Measurements from ENCODE around the gene CKS1B.
A peak's percentile ranks its signal among the peaks of the same experiment; 100 is the strongest.

CKS1B gene

DNA sequence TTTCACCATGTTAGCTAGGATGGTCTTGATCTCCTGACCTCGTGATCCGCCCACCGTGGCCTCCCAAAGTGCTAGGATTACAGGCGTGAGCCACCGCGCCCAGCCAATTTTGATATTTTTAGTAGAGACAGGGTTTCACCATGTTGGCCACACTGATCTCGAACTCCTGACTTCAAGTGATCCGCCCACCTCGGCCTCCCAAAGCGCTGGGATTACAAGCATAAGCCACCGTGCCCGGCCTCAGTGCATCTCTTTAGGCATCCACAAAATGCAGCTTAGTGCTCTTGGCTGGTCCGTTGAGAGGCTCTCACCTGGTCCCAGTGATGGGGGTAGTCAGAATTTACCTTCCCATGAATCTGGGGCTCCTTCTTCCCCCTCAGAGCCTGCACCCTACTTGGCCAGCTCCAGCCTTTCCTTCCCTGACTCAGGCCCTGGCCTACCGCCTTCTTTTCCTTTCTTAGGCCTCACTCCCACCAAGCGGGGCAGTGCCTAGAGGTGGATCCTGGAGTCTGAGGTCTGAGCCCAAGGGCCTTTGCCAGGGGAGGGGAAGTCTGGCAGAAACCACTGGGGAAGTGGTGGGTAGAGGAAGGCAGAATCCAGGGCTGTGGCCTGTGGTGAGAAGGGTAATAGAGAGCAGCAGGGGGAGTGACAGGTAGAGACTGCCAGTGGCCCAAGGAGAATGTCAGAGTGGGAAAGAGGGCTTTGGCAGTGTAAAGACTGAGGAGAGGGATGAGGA is 22.7 kb downstream of the CKS1B start:
- Histone ChIP-seq H3K4me2 (ENCODE audit: low read depth, low read length) (no peak overlapping the region), H3F3A (ENCODE audit: insufficient read depth, low read length) (peaks cover 59% of the 10 kb centered on the region), H3K9ac (ENCODE audit: low read length) (no peak overlapping the region), H3K36me3 (replicated peaks; ENCODE audit: insufficient read depth, low read length) (no peaks in the 10 kb centered on the region), H3K79me2 (ENCODE audit: low read length) (no peaks in the 10 kb centered on the region; the same call in 1 of the 2 replicates), H3K9me2 (replicated peaks; ENCODE audit: insufficient read depth, low read length) (no peaks in the 10 kb centered on the region), H4K20me1 (ENCODE audit: insufficient read depth, low read length) (no peaks in the 10 kb centered on the region), H3K9me3 (replicated peaks; ENCODE audit: insufficient read depth, low read length) (no peaks in the 10 kb centered on the region), H2AFZ (ENCODE audit: low read length) (no peak overlapping the region), H3K27ac (ENCODE audit: low read length) (no peak overlapping the region), H3K27me3 (replicated peaks; ENCODE audit: insufficient read depth, low read length) (no peaks in the 10 kb centered on the region), H3K4me3 (ENCODE audit: low read length) (no peak overlapping the region), H3K4me1 (ENCODE audit: low read length) (peaks cover 9% of the 10 kb centered on the region; the same call in 1 of the 2 replicates)
- no peak for DNase-seq
- no peak for TF ChIP-seq EZH2phosphoT487 (IDR thresholded peaks at IDR 0.05; ENCODE audit: low read length)
- TF ChIP-seq EZH2 (optimal IDR thresholded peaks at IDR 0.05; ENCODE audit: low read depth, low read length): no peak
- no peak for TF ChIP-seq CTCF (IDR thresholded peaks at IDR 0.05; ENCODE audit: low read length)

DNA sequence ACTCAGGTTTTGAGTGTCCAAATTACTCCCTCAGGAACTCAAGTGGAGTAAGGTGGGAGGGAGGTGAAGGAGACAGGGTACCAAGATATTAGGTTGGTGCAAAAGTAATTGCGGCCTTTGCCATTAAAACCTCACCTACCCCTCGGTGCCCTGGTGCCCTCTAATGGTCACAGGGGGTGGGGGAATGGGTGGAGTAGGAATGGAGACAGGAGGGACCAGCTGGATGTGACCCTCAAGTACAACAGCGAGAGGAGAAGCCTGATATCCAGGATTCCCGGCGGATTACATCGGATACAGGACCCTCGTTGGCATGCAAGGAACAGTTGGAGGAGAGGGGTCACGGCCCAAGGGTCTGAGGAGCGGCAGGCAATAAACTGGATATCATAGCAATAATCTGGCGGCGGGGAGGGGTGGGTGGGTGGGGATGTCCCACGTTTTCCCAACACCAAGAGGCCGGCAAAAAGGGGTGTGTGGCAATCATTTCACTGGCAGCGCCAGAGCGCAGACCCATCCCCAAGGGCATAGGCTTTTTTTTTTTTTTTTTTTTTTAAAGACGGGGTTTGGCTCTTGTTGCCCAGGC is 23.8 kb downstream of the CKS1B start:
- peaks cover 9% of the 10 kb centered on the region; the same call in 1 of the 2 replicates for H3K4me1 ChIP-seq (ENCODE audit: low read length)
- H3K4me3 ChIP-seq (ENCODE audit: low read length): peak overlapping the region; percentile 77; the same call in 1 of the 2 replicates
- H3K79me2 ChIP-seq (ENCODE audit: low read length): peaks cover 7% of the 10 kb centered on the region
- no peaks in the 10 kb centered on the region for H3K36me3 ChIP-seq (replicated peaks; ENCODE audit: insufficient read depth, low read length)
- no peaks in the 10 kb centered on the region for H3K27me3 ChIP-seq (replicated peaks; ENCODE audit: insufficient read depth, low read length)
- peak overlapping the region; percentile 95; the same call in 1 of the 2 replicates for H3K27ac ChIP-seq (ENCODE audit: low read length)
- peaks cover 60% of the 10 kb centered on the region for H3F3A ChIP-seq (ENCODE audit: insufficient read depth, low read length)
- peak overlapping the region; percentile 97; the same call in 1 of the 2 replicates for H3K4me2 ChIP-seq (ENCODE audit: low read depth, low read length)
- no peak overlapping the region for H2AFZ ChIP-seq (ENCODE audit: low read length)
- no peak for TF ChIP-seq EZH2phosphoT487 (IDR thresholded peaks at IDR 0.05; ENCODE audit: low read length)
- TF ChIP-seq CTCF (IDR thresholded peaks at IDR 0.05; ENCODE audit: low read length): peak; percentile 57
- H3K9me2 ChIP-seq (replicated peaks; ENCODE audit: insufficient read depth, low read length): no peaks in the 10 kb centered on the region
- no peaks in the 10 kb centered on the region for H4K20me1 ChIP-seq (ENCODE audit: insufficient read depth, low read length)
- H3K9ac ChIP-seq (ENCODE audit: low read length): peak overlapping the region; percentile 73; the same call in 1 of the 2 replicates
- no peak for DNase-seq
- no peaks in the 10 kb centered on the region for H3K9me3 ChIP-seq (replicated peaks; ENCODE audit: insufficient read depth, low read length)

- DNase-seq: peak; percentile 92
- Histone ChIP-seq H3K9ac (ENCODE audit: low read length) (peak overlapping the region; percentile 73), H3K9me2 (replicated peaks; ENCODE audit: insufficient read depth, low read length) (no peaks in the 10 kb centered on the region), H3K4me2 (ENCODE audit: low read depth, low read length) (peak overlapping the region; percentile 97), H3K9me3 (replicated peaks; ENCODE audit: insufficient read depth, low read length) (no peaks in the 10 kb centered on the region), H4K20me1 (ENCODE audit: insufficient read depth, low read length) (no peaks in the 10 kb centered on the region), H3K36me3 (replicated peaks; ENCODE audit: insufficient read depth, low read length) (no peaks in the 10 kb centered on the region), H3K79me2 (ENCODE audit: low read length) (peaks cover 14% of the 10 kb centered on the region), H3K27ac (ENCODE audit: low read length) (peak overlapping the region; percentile 95), H2AFZ (ENCODE audit: low read length) (peak overlapping the region; percentile 43), H3F3A (ENCODE audit: insufficient read depth, low read length) (peaks cover 59% of the 10 kb centered on the region), H3K4me3 (ENCODE audit: low read length) (peak overlapping the region; percentile 77), H3K27me3 (replicated peaks; ENCODE audit: insufficient read depth, low read length) (no peaks in the 10 kb centered on the region), H3K4me1 (ENCODE audit: low read length) (peaks cover 10% of the 10 kb centered on the region)
- TF ChIP-seq EZH2 (optimal IDR thresholded peaks at IDR 0.05; ENCODE audit: low read depth, low read length) (no peak), CTCF (IDR thresholded peaks at IDR 0.05; ENCODE audit: low read length) (peak; percentile 99)
These were observed 24.5 kb downstream of the CKS1B start for GRCh38 chr1:154998818-154999570.
